Endothelial cell of umbilical vein (primary cell): ENCODE measurements around the gene AP1G1. TPM values are rescaled to one million over a fixed set of nuclear protein-coding genes. Genes with fewer than 3 reads are reported as not detected.

Experiments
- BruUV-seq: library from RNA; stranded (reverse); fragments of 400-500 nt; replicated peaks from 2 replicates; lab custom pipeline; 2021; lab: Mats Ljungman, UMichigan
- CTCF ChIA-PET: fragments of 300-600, 350-600 bp; sonication (Branson Sonifier 250); formaldehyde crosslinking; loops from one replicate; lab custom pipeline; 2021; ENCODE audit warnings: antibody characterized with exemption, inconsistent platforms; lab: Charles Lee
- POLR2A ChIA-PET: fragments of 300-600, 350-600 bp; sonication (Branson Sonifier 250); formaldehyde crosslinking; loops from one replicate; lab custom pipeline; 2021; ENCODE audit warnings: antibody characterized with exemption, inconsistent platforms; lab: Charles Lee
- DNase-seq: peaks from one replicate; pipeline ENCODE4 v3.0.0-alpha.2; 2011; ENCODE audit warnings: low read depth, low spot score
- FAIRE-seq: peaks from 2 replicates; lab custom pipeline; 2011; peaks lifted over from hg19 to GRCh38; lab: Jason Lieb, UNC
- H2AFZ ChIP-seq: 2 replicates; pipeline ENCODE4 v1.6.0; 2012; ENCODE audit warnings: low read depth, low read length, control low read depth, inconsistent platforms
- H3K27ac ChIP-seq: 2 replicates; pipeline ENCODE4 v1.5.1; 2011; ENCODE audit warnings: low read depth, mild to moderate bottlenecking, control low read depth, low read length, moderate library complexity; ENCODE audit not compliant: insufficient read depth
- H3K27me3 ChIP-seq, 2 experiments: 2 replicates each; pipeline versions ENCODE4 v1.6.0 to v1.6.1; 2011; ENCODE audit warnings: low read length in 2 of 2, mixed read lengths in 1 of 2; ENCODE audit not compliant: control insufficient read depth in 2 of 2, insufficient read depth in 2 of 2
- H3K36me3 ChIP-seq, 2 experiments: 2 replicates in 1 of 2; 3 replicates in 1 of 2; pipeline ENCODE4 v1.5.1; 2011; ENCODE audit warnings: low read length in 2 of 2, mild to moderate bottlenecking in 1 of 2, moderate library complexity in 1 of 2; ENCODE audit not compliant: control insufficient read depth in 2 of 2, insufficient read depth in 2 of 2; ENCODE audit errors: extremely low read depth in 1 of 2
- H3K4me1 ChIP-seq: 3 replicates; pipeline ENCODE4 v1.5.1; 2011; ENCODE audit warnings: mild to moderate bottlenecking, low read length; ENCODE audit not compliant: control insufficient read depth, insufficient read depth; ENCODE audit errors: extremely low read depth
- H3K4me2 ChIP-seq: 2 replicates; pipeline ENCODE4 v1.6.1; 2011; ENCODE audit warnings: low read length, control low read depth, mixed read lengths; ENCODE audit not compliant: insufficient read depth
- H3K4me3 ChIP-seq, 3 experiments: fragments of 200-600 bp in 1 of 3; sonication (generic), shearing (Covaris generic) in 1 of 3; replicated peaks in 1 of 3; 2 replicates each; pipeline ENCODE4 v1.5.1; 2011 to 2016; ENCODE audit warnings: control low read depth in 3 of 3, low read length in 3 of 3, mild to moderate bottlenecking in 2 of 3, inconsistent platforms in 1 of 3, low read depth in 1 of 3, moderate library complexity in 1 of 3; ENCODE audit not compliant: insufficient read depth in 1 of 3
- H3K79me2 ChIP-seq: 2 replicates; pipeline ENCODE4 v1.6.0; 2012; ENCODE audit warnings: low read length, inconsistent platforms; ENCODE audit not compliant: control insufficient read depth, insufficient read depth
- H3K9ac ChIP-seq: replicated peaks from 2 replicates; pipeline ENCODE3; 2011; ENCODE audit warnings: low read length, control low read depth; ENCODE audit not compliant: insufficient read depth; ENCODE audit errors: extremely low read depth
- H3K9me1 ChIP-seq: replicated peaks from 3 replicates; pipeline ENCODE4 v1.6.0; 2011; ENCODE audit warnings: mild to moderate bottlenecking, low read length; ENCODE audit not compliant: control insufficient read depth, insufficient read depth; ENCODE audit errors: extremely low read depth
- H3K9me3 ChIP-seq: replicated peaks from 2 replicates; pipeline ENCODE4 v1.5.1; 2012; ENCODE audit warnings: low read length, inconsistent platforms; ENCODE audit not compliant: control insufficient read depth, insufficient read depth
- H4K20me1 ChIP-seq: replicated peaks from 2 replicates; pipeline ENCODE3; 2011; ENCODE audit warnings: mild to moderate bottlenecking, low read length; ENCODE audit not compliant: control insufficient read depth, insufficient read depth; ENCODE audit errors: extremely low read depth
- EZH2 ChIP-seq: IDR thresholded peaks from 2 replicates; pipeline ENCODE4 v1.6.1; 2012; ENCODE audit warnings: borderline replicate concordance, low read depth, mild to moderate bottlenecking, moderate library complexity, low read length, inconsistent platforms; ENCODE audit not compliant: severe bottlenecking
- FOS ChIP-seq: IDR thresholded peaks from 2 replicates; pipeline ENCODE4 v1.6.1; 2011; ENCODE audit warnings: mild to moderate bottlenecking, low read length, moderate library complexity, borderline replicate concordance; ENCODE audit not compliant: insufficient read depth
- GATA2 ChIP-seq: IDR thresholded peaks from 2 replicates; pipeline ENCODE4 v1.7.0; 2011; ENCODE audit warnings: low read depth, mild to moderate bottlenecking, moderate library complexity, mixed read lengths, low read length; ENCODE audit not compliant: insufficient read length, insufficient read depth
- JUN ChIP-seq: IDR thresholded peaks from 2 replicates; pipeline ENCODE4 v1.6.1; 2011; ENCODE audit warnings: borderline replicate concordance, low read depth; ENCODE audit not compliant: insufficient read length, insufficient read depth
- MYC ChIP-seq: IDR thresholded peaks from one replicate; pipeline ENCODE4 v1.6.1; 2011; ENCODE audit warnings: mild to moderate bottlenecking, low read depth, low read length
- POLR2A ChIP-seq: IDR thresholded peaks from 2 replicates; pipeline ENCODE4 v1.6.1; 2012; ENCODE audit warnings: low read depth, mild to moderate bottlenecking, control low read depth, low read length
- POLR2AphosphoS5 ChIP-seq: IDR thresholded peaks from 2 replicates; pipeline ENCODE4 v1.6.1; 2012; ENCODE audit warnings: low read depth, mild to moderate bottlenecking, control low read depth, low read length, moderate library complexity; ENCODE audit not compliant: insufficient read depth
- dilution Hi-C: fragments of 300-500 bp; cut with MboI; formaldehyde crosslinking; loops from one replicate; pipeline ENCODE4 v1.15.0; 2019; ENCODE audit warnings: low sequenced_read_pairs; ENCODE audit not compliant: extremely low pct_ligation_motif_present
- intact Hi-C: fragments of 100-400 bp; cut with micrococcal nuclease; formaldehyde crosslinking; loops from one replicate; pipeline ENCODE4 v1.10.0; 2022
- polyA plus RNA-seq, 4 experiments: library from polyadenylated mRNA; depleted of rRNA in 3 of 4; stranded (reverse) in 3 of 4; unstranded in 1 of 4; fragments of >200 nt; gene quantifications; 2 replicates each; pipeline versions ENCODE4 v1.2.1 to v1.2.3, GENCODE V29; 2011 to 2012; ENCODE audit warnings: missing spikeins in 1 of 4
- total RNA-seq: library from RNA; stranded (reverse); gene quantifications from 2 replicates; pipeline ENCODE4 v1.2.3, GENCODE V29; 2021
- TF ChIP-seq, protein P1 (sequence below), 2 donors: IDR thresholded peaks; 1 replicate in 1 of 2; 2 replicates in 1 of 2; pipeline ENCODE4 v1.5.1; 2011; ENCODE audit warnings: low read length in 2 of 2, mild to moderate bottlenecking in 2 of 2, moderate library complexity in 2 of 2, control low read depth in 1 of 2, inconsistent platforms in 1 of 2, low read depth in 1 of 2; ENCODE audit not compliant: insufficient read depth in 1 of 2; ENCODE audit errors: extremely low read depth in 1 of 2
- TF ChIP-seq, protein P2 (sequence below): IDR thresholded peaks from 2 replicates; pipeline ENCODE4 v1.6.1; 2011; ENCODE audit not compliant: insufficient read depth, insufficient read length

The AP1G1 gene
- total and polyA plus RNA-seq, 2 donors (not counting 3 experiments of a cell fraction or from before 2014, with no cell fraction given), result 57.4 to 85.3 TPM

DNA sequence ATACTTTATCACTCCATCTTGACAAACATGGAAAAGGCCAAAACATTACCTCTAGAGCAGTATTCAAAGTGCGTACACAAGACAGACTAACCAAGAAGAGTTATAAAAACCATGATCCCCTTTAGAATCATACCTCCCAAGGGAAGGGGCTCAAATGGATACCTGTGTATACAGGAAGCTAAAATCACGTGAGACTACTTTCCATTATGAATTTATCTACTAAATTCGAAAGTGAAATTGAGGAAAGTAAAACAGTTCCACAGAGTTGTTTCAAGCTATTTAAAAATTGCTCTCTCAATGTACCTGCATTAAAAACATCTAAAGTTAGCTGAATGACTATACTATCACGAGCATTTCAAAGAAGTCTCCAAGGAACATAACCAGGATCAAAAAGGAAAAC lies 32.7 kb downstream of the AP1G1 start:
- intact Hi-C loops, result no loop called here

DNA sequence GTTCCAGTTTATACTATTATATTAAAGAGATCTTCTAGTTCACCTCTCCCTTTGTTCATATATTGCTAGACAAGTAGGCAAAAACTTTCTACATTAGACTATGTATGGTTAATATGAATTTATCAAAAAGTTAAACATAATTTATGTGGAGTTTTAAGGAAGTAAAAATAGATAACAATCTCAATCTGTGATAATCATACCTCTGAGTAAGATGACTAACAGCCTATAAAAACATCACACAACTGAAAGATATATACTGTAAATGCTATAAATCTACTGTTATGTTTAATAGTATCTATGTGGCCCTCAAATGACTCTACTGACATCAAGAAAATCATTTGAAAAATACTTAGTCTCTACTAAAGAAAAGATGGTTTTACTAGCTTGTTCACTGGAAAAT lies 37.1 kb downstream of the AP1G1 start:
- Histone ChIP-seq H3K4me3 (no peak overlapping the region), H2AFZ (no peak overlapping the region), H3K4me2 (no peak overlapping the region), H3K27ac (no peak overlapping the region), H3K9ac (no peak overlapping the region), H3K79me2 (peaks cover 16% of the 10 kb centered on the region), H3K27me3 (no peaks in the 10 kb centered on the region), H4K20me1 (no peaks in the 10 kb centered on the region), H3K9me3 (no peaks in the 10 kb centered on the region), H3K9me1 (no peaks in the 10 kb centered on the region), H3K4me1 (peaks cover 14% of the 10 kb centered on the region), H3K36me3 (peaks cover 9 to 17% of the 10 kb centered on the region in 2 experiments)
- DNase-seq (peak; percentile 9), FAIRE-seq (no peak)
- dilution Hi-C loops, result no loop called here
- no TSS peak for BruUV-seq
- ChIA-PET POLR2A (no interaction called here), CTCF (no interaction called here)
- TF ChIP-seq, protein P1, sequence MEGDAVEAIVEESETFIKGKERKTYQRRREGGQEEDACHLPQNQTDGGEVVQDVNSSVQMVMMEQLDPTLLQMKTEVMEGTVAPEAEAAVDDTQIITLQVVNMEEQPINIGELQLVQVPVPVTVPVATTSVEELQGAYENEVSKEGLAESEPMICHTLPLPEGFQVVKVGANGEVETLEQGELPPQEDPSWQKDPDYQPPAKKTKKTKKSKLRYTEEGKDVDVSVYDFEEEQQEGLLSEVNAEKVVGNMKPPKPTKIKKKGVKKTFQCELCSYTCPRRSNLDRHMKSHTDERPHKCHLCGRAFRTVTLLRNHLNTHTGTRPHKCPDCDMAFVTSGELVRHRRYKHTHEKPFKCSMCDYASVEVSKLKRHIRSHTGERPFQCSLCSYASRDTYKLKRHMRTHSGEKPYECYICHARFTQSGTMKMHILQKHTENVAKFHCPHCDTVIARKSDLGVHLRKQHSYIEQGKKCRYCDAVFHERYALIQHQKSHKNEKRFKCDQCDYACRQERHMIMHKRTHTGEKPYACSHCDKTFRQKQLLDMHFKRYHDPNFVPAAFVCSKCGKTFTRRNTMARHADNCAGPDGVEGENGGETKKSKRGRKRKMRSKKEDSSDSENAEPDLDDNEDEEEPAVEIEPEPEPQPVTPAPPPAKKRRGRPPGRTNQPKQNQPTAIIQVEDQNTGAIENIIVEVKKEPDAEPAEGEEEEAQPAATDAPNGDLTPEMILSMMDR (IDR thresholded peaks at IDR 0.05; ENCODE audit: extremely low read depth in 1 of 2, insufficient read depth in 1 of 2, low read depth in 1 of 2, low read length in 2 of 2), result no peak
- peak; percentile 84 for TF ChIP-seq GATA2
- TF ChIP-seq, protein P2, sequence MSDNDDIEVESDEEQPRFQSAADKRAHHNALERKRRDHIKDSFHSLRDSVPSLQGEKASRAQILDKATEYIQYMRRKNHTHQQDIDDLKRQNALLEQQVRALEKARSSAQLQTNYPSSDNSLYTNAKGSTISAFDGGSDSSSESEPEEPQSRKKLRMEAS, result no peak
- no peak for TF ChIP-seq JUN
- TF ChIP-seq MYC, result no peak
- no peak for TF ChIP-seq FOS
- intact Hi-C loops, result no loop called here

More for the DNA sequence above, 32.7 kb downstream of the AP1G1 start:
- Histone ChIP-seq H3K9me1 (no peaks in the 10 kb centered on the region), H4K20me1 (no peaks in the 10 kb centered on the region), H3K4me2 (no peak overlapping the region), H3K4me3 (no peak overlapping the region), H3K9me3 (no peaks in the 10 kb centered on the region), H3K27ac (no peak overlapping the region), H3K79me2 (peaks cover 42% of the 10 kb centered on the region), H3K27me3 (no peaks in the 10 kb centered on the region), H3K4me1 (peaks cover 12% of the 10 kb centered on the region), H3K36me3 (peaks cover 8 to 12% of the 10 kb centered on the region in 2 experiments), H2AFZ (no peak overlapping the region), H3K9ac (no peak overlapping the region)
- POLR2A ChIA-PET, result no interaction called here
- dilution Hi-C loops, result no loop called here
- DNase-seq (no peak), FAIRE-seq (no peak)
- no TSS peak for BruUV-seq
- CTCF ChIA-PET, result interaction anchor here (0.6 to 2.6 kb wide), 4 partner anchors 13 to 185 kb away, joined by 3 to 12 read pairs (median 3); no protein-coding TSS in a partner anchor
- TF ChIP-seq EZH2 (no peak), JUN (no peak), FOS (no peak), GATA2 (no peak), MYC (no peak), POLR2A (no peak), POLR2AphosphoS5 (no peak)
- TF ChIP-seq, protein P2, result no peak
